NOMO-1 (cell line): Measurements from ENCODE around the gene TLCD3B.
A peak's percentile ranks its signal among the peaks of the same experiment; 100 is the strongest.

ENCODE experiments used
- DNase-seq, 2 experiments: peaks; one replicate each; lab custom pipeline; 2025; ENCODE audit not compliant: unreplicated experiment in 2 of 2; lab: John Stamatoyannopoulos, UW

Gene TLCD3B

GRCh38 chr16:30006659-30007377, 24.3 kb downstream of the TLCD3B start:
- no peak for DNase-seq

DNA sequence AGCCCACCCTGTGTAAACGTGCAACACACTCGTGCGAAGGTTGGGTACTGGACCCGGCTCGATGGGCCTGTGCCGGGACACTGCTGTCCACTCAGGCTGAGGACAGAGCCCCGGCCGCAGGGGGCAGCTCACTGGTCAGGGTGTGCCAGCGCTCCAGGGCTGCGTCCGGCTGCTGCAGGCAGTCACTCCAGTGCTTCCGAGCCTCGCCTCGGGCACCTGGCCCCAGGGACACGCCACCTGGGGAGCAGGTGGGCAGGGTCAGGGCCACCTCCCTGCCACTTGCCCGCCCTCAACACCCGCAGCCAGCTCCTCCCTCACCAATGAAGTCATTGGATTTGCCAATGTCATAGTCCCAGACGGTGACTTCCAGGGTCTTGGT, 25.0 kb downstream of the TLCD3B start:
- DNase-seq: no peak

DNA sequence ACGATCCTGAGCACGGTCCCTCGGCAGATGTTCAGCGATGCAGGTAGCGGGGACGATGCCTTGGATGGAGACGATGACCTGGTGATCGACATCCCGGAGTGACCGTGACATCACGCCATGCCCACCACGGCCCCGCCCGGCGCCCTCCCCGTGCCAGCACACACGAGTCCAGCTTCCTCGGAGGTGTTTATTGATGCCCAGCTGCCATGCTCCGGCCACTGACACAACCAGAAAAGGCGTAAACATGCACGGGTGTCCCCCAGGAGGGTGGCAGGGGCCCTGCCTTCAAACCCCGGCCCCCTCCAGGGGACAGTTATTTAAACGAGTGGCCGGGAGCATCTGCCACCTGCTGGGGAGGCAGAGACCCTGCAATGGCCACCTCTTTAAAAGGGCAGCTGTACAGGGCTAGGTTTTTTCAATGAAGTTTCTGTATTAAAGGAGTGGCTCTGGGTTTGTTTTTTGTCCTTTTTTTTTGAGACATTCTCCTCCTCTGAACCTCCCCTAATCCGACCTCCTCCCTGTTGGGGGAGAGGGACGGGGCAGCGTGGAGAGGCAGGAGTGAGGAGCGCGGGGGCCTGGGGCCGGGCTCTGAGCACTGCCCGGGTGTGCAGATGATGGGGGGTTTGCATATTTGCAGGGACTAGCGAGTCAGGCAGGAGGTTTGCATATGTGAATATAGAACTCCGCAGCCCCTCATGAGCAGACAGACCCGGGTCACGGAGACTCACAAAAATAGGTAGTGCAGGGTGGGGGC, 25.6 kb downstream of the TLCD3B start:
- peak in 1 of 2 experiments; percentile 30 for DNase-seq

DNA sequence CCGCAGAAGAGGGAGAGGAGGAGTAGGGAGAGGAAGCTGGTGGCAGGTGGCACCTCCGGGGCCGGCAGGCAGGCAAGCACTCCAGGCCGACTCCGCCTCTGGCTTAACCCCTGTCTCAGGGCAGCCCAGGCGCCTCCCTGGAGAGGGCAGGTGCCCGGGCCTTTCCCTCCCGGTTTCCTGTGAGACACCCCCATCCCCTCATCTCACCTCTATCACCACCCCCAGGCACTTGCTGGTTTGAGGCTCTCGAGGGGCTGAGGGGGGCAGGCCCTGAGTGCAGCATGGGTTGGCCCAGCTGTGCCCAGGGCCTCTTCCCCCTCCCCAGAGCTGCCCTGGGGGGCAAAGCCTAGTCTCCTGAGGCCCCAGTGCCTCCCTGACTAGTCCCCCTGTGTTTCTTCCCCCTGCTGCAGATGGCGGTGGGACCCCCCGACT, 26.2 kb downstream of the TLCD3B start:
- no peak for DNase-seq

- DNase-seq: no peak
Observed at GRCh38 chr16:30004424-30004776, 26.7 kb downstream of the TLCD3B start.

DNA sequence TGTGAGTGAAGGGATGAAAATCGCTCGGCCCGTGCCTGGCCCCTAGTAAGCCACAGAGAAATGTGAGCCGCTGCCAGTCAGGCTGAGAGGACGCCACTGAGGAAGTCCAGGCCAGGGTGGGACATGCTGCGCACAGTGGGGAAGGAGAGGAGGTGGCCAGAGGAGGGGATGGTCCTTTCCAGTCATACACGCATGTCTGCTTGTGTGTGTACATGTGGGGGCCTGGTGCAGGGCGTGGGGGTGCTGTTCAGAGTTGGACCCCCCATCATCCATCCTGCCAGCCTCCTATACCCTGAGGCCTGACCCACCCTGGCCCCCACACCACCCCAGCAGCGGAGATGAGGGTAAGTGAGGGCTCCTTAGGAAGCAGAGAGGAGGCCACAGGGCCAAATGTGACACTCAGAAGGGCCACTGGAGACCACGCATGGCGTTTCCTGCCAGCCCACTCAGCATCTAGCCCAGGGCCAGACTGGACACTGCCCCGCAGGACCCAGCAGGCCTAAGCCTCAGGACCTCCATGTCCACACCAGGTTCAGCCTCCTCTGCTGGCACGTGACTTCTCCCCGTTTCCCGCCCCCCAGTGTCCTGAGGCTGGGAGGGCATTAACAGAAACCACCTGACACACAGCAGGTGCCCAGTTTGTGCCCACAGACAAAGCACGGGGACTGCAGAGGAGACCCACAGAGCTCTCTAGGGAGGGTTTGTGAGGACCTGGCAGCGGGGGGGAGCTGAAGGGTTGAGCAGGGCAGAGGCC, 27.2 kb downstream of the TLCD3B start:
- no peak for DNase-seq

DNA sequence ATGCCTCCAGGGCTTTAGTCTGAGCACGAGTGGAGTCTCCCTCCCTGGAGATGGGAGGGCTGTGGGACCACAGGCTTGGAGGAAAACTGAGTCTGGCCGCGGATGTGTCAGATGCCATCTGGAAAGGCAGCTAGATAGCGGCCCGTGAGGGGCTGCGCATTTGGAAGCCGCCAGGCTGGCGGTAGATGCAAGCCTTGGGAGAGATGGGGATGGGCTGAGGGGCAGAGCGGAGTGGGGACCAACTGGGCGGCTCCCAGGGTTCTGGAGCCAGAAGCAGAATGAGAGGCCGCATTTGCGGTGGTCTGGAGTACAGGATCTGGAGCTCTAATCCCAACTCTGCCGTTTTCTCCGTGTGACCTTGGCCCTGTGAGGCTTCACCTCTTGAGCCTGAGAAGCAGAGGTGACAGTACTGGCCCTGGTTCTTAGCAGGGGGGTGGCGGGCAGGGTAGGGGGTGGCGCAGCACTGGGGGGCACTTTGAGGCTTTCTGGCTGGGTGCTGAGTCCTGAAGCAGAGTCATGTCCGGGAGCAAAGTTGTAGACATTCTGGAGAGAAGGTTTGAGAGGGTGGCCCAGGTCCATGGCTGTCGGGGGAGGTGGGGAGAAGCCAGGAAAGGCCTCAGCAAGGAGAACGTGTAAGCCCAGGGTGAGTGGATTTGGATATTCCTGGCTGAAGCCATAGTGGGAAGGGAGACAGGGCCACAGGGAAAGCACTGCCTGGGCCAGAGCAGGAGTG, 28.3 kb downstream of the TLCD3B start:
- no peak for DNase-seq

DNA sequence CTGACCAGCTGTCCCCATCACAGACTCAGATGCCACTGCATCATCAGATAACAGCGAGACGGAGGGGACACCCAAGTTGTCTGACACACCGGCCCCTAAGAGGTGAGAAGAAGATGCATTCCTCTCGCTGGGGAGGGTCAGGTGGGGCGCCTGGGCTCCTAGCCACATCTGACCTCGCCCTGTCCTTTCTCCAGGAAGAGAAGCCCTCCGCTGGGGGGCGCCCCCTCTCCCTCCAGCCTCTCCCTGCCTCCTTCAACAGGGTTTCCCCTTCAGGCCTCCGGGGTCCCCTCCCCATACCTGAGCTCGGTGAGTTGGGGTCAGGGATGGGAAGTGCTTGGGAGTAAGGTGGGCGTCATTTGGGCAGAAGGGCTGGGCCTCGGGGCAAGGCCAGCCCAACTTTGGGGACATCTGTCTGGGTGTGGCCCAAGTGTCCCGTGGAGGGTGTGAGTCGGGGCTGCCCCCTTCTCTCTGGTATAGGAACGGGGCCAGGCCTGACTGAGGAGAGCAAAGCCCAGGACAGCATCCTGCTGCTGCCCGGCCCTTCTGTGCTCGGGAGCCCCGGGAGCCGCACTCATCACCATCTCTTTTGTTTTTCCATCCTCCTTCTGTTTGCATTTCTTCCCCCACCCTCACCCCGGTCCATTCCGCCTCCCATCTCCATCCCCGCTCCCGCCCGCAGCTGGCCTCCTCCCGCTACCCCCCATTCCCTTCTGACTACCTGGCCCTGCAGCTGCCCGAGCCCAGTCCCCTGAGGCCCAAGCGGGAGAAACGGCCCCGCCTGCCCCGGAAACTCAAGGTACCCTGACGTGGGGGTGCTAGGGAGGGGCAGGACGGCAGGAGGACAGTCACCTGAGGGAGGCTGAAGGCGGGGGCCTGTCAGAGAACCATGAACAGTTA, 30.1 kb downstream of the TLCD3B start:
- DNase-seq: no peak

DNA sequence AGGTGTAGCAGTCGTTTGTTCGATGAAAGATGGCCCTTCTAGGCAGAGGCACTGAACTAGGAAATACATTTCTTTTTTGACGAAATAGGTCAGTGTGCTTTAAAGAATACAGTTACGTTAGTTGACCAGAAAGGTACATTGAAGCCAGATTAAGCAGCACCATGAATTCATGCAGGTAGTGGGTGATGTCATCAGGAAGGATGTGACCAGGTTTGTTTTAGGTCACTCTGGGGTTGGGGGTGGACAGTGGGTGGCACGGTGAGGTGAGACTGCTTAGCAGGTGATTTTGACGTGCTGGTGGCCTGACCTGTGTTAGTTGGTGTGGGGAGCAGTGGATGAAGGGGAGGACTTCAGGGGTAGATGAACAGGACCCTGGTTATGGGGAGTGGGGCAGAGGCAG, 31.5 kb downstream of the TLCD3B start:
- no peak for DNase-seq

- no peak for DNase-seq
Observed at GRCh38 chr16:29996766-29997250, 34.3 kb downstream of the TLCD3B start.

- peak; percentile 97 for DNase-seq
Observed at GRCh38 chr16:29995911-29996765, 34.9 kb downstream of the TLCD3B start, which contains the start of gene INO80E. TSS of gene INO80E (plus strand) at chr16:29996241. CDS start at chr16:29996311, 70 bp downstream.

- peak; percentile 82 to 90 for DNase-seq
Observed at GRCh38 chr16:29995324-29995910, 35.7 kb downstream of the TLCD3B start, which contains the start of gene HIRIP3. TSS of gene HIRIP3 (minus strand) at chr16:29995617. CDS start at chr16:29995605, 12 bp downstream.

DNA sequence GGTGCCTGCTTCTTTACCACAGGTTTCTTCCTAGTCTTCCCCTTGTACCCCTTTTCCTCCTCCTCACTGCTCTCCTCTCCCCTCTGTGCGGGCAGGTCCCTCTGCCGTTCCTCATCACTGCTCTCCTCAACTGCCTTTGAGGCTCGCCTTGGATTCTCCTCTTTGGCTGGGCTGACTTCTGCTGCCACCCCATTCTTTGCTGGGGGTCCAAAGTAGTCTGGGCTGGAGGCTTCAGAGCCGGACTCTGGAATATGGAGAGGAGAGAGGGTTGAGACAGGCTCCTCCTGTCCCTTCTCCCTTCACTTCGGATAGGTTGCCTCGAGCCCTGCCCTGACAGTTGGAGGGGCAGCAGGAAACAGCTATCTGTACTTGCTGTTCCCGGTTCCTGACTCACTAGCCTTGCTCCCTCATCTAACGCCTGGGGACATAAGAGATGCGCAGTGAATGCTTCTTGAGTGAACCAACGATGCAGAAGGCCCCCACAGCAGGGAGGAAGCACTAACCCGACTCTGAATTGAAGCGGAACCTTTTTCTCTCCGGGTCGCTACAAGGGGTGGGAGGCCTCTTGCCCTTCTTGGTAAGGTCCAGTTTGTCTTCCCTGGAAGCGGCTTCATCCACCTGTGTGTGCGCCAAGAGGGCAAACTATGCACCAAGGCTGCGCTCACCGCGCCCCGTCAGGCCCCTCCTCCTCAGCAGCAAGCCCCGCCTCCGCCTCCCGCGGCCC, 36.3 kb downstream of the TLCD3B start:
- DNase-seq: peak in 1 of 2 experiments; percentile 56

- DNase-seq: no peak
Observed at GRCh38 chr16:29993903-29994599, 37.0 kb downstream of the TLCD3B start.

DNA sequence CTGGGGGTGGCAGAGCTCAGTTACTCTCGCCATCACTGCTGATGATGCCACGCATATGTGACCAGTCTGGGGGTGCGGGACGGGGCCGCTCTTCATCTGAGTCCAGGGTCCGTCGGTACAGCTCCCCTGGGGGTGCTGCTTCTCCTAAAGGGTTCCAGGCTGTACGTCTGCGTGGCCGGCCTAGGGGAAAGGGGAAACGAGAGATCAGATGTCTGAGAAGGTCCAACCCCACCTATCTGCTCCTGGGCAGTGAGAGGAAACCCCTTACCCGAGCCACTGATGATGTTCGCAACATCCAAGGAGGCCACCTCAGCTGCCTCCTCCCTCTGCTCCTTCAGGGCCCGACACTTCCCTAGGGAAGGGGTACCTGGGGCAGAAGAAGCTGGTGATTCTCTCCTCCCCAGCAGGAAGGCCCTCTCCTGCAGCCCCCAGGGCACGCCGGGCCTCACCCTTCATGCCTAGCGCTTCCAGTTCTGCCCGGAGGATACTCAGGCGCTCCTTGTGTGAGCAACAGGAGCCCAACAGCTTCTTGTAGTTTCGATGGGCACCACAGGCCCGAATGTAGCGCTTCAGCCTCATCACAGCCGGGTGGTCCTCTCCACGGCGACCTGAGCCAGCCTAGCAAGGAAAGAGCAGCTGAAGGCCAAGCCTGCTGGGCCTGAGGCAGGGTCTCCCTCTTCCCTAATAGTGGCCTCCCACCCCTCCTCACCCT, 37.7 kb downstream of the TLCD3B start:
- DNase-seq: no peak

- DNase-seq: no peak
Observed at GRCh38 chr16:29992344-29992967, 38.6 kb downstream of the TLCD3B start.
